Endothelial cell of umbilical vein (primary cell): Measurements from ENCODE around the gene C3orf52.

Source experiments
- EZH2 ChIP-seq: IDR thresholded peaks from 2 replicates; pipeline ENCODE4 v1.6.1; 2012; ENCODE audit warnings: borderline replicate concordance, low read depth, mild to moderate bottlenecking, moderate library complexity, low read length, inconsistent platforms; ENCODE audit not compliant: severe bottlenecking
- MYC ChIP-seq: IDR thresholded peaks from one replicate; pipeline ENCODE4 v1.6.1; 2011; ENCODE audit warnings: mild to moderate bottlenecking, low read depth, low read length
- POLR2A ChIP-seq: IDR thresholded peaks from 2 replicates; pipeline ENCODE4 v1.6.1; 2012; ENCODE audit warnings: low read depth, mild to moderate bottlenecking, control low read depth, low read length
- POLR2AphosphoS5 ChIP-seq: IDR thresholded peaks from 2 replicates; pipeline ENCODE4 v1.6.1; 2012; ENCODE audit warnings: low read depth, mild to moderate bottlenecking, control low read depth, low read length, moderate library complexity; ENCODE audit not compliant: insufficient read depth
- TF ChIP-seq, protein P1 (sequence below), 2 donors: IDR thresholded peaks; 1 replicate in 1 of 2; 2 replicates in 1 of 2; pipeline ENCODE4 v1.5.1; 2011; ENCODE audit warnings: low read length in 2 of 2, mild to moderate bottlenecking in 2 of 2, moderate library complexity in 2 of 2, control low read depth in 1 of 2, inconsistent platforms in 1 of 2, low read depth in 1 of 2; ENCODE audit not compliant: insufficient read depth in 1 of 2; ENCODE audit errors: extremely low read depth in 1 of 2
- TF ChIP-seq, protein P2 (sequence below): IDR thresholded peaks from 2 replicates; pipeline ENCODE4 v1.6.1; 2011; ENCODE audit not compliant: insufficient read depth, insufficient read length

DNA sequence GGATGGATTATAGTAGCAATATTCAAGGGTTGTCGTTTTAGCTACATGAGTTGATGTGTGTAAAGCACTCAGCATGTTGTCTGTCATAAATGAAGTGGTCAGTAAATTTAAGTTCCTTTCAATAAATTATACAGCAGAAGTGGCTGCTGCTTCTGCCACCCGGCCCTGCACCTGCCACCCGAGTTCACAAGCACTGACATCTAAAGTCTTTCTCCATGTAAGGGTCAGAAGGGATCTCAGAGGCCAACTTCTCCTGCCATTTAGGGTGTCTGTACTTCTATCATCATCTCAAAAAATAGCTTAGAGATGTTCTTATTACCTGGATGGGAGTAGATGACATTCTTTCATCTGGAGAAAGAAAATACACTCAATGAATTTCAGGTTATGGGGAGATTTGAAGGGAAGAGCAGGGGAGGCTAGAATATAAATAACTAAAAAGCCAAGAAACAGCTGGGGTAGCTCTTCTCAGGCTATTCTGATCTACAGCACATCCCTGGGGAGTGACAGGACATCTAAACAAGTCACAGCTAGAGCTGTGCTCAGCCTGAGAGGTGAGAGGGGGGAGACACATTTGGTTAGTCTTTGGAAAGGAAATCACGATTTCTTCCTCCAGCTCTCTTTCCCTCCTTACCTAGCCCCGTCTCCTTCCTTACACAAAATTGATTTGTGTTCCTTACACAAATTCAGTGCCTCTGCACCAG is 38.9 kb downstream of the C3orf52 start:
- TF ChIP-seq, protein P1, sequence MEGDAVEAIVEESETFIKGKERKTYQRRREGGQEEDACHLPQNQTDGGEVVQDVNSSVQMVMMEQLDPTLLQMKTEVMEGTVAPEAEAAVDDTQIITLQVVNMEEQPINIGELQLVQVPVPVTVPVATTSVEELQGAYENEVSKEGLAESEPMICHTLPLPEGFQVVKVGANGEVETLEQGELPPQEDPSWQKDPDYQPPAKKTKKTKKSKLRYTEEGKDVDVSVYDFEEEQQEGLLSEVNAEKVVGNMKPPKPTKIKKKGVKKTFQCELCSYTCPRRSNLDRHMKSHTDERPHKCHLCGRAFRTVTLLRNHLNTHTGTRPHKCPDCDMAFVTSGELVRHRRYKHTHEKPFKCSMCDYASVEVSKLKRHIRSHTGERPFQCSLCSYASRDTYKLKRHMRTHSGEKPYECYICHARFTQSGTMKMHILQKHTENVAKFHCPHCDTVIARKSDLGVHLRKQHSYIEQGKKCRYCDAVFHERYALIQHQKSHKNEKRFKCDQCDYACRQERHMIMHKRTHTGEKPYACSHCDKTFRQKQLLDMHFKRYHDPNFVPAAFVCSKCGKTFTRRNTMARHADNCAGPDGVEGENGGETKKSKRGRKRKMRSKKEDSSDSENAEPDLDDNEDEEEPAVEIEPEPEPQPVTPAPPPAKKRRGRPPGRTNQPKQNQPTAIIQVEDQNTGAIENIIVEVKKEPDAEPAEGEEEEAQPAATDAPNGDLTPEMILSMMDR (IDR thresholded peaks at IDR 0.05; ENCODE audit: extremely low read depth in 1 of 2, insufficient read depth in 1 of 2, low read depth in 1 of 2, low read length in 2 of 2): no peak
- TF ChIP-seq MYC: no peak
- no peak for TF ChIP-seq POLR2AphosphoS5
- TF ChIP-seq, protein P2, sequence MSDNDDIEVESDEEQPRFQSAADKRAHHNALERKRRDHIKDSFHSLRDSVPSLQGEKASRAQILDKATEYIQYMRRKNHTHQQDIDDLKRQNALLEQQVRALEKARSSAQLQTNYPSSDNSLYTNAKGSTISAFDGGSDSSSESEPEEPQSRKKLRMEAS: no peak
- TF ChIP-seq POLR2A: no peak
- no peak for TF ChIP-seq EZH2
